Measurements from ENCODE around the gene OR2T35. TPM values are rescaled to one million over a fixed set of nuclear protein-coding genes. Genes with fewer than 3 reads are reported as not detected.
"Not testable (repeated sequence)": the region's sequence is repeated elsewhere in the genome, so short reads cannot be mapped to it uniquely, and the experiment has no call there.

Gene OR2T35
- total RNA-seq (2014; rRNA removed; shearing (Covaris generic)) = not detected in 2 replicates

DNA sequence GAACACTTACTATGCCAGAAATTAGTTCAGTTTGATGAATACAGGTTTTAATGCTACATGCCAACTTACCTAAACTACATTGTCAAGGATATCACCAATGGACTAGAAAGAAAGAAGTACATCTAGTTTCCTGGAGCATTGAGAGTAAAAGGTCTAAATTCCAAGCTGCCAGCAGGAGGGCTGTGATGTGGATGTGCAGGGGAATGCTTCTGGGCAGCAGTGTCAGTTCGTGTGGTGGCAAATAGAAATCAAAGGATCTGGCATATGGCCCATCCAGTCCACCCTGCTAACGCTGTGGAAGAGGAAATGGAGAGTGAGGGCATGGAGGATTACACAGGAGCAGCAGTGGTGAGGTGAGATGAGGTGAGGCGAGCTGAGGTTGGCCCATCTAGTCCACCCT lies at the start of gene OR2T35:
TSS of gene OR2T35 (minus strand) at position 101 of the 400 bp plus-strand sequence. CDS start 6,020 bp downstream, outside the sequence.
- DNase-seq (ENCODE audit: low spot score) = not testable (repeated sequence)

DNA sequence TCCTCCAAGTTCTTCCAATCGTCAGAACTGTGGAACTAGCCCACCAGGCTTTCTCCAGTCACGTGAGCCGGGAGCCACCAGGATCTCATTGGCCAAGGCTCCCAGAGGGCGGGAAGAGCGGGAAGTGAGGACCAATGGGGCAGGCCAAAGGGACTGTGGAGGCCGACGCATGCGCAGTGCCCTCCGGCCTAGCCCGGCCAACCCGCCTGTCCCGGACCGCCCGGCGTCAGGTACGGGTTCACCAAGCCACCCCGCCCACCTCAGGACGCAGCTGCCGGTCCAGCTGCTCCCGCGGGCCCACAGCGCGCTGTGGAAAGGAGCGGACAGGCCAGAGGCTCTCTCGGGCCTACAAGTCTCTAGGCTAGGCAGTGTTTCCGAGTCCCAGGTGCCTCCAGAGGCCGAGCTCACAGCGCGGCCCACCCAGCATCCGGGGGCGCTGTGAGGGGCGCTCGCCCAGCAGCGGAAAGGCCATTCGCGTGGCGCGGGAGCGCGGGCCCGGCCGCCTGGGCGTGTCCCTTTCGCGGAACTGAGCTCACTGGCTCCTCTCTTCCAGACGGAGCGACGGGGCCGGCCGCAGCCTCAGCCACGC lies 46.6 kb upstream of the OR2T35 start:
- no peak for DNase-seq (ENCODE audit: low spot score)

- DNase-seq (ENCODE audit: low spot score) = no peak
Measured at GRCh38 chr1:248688527-248689298, 43.6 kb upstream of the OR2T35 start.

DNA sequence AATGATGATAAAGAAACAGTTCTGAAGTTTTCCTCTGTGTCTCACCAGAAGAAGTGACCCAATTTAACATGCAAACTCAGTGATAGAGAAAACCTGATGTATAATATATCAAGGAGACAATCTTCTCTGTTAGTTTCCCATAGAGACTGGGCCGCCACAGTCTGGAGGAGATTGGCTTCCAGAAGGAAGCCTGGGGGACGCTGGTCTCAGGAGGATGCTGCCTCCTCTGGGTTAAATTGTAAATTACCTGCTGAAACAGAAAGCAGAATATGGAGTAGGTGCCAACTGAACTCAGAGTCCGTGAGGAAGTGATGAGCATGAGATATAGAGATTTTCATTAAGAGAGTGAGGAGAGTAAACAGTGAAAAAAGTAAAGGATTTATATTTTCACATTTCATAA lies 41.7 kb upstream of the OR2T35 start:
- DNase-seq (ENCODE audit: low spot score) = peak; percentile 36

- DNase-seq (ENCODE audit: low spot score) = no peak
Measured at GRCh38 chr1:248681651-248682050, 36.6 kb upstream of the OR2T35 start.

DNA sequence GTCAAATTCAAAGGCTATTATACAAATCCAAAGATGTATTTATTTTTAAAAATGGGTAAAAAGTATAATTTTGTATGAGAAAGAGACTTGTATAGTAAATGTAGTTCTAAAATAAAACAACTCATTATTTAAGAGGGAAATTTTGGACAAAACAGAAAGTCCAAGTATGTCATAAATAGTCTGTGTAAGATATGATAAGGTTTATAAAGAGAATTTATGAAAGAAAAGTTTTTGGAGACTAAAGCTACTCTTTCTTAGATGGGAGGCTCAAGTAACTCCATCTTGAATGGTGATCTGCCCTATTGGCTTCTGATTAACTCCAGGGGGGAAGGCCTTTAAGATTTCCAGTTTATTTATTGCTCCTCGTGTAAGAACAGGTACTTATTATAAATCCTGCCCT lies 24.9 kb upstream of the OR2T35 start:
- no peak for DNase-seq (ENCODE audit: low spot score)

DNA sequence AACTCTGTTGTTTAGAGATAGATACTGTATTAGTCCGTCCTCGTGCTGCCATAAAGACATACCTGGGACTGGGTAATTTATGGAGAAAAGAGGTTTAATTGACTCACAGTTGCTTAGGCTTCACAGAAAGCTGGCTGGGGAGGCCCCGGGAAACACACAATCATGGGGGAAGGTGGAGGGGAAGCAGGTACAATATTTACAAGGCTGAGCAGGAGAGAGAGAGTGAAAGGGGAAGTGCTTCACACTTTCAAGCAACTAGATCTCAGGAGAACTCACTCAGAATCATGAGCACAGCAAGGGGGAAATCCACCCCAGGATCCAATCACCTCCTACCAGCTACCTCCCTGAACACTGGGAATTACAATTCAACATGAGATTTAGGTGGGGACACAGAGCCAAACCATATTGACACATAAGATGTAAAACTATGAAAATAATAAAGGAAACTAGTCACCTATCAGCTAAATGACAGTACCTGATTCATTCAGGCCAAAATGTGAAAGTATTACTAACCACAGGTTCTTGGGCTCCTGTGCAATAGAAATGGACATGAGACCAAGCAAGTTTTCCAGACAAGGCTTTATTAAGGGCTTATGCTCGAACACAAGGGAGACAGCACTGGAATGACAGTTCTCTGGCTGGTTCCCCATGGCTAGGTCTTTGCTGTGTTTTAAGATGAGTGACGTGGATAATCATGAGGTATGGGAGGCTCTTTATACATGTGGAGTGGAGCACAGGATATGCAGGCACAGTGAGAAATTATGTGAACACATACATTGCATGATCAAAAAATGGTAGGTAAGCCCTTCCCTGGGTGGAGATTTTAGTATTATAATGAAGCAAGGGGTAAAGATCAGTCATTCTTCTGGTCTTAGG lies 18.6 kb upstream of the OR2T35 start:
- DNase-seq (ENCODE audit: low spot score) = not testable (repeated sequence)

DNA sequence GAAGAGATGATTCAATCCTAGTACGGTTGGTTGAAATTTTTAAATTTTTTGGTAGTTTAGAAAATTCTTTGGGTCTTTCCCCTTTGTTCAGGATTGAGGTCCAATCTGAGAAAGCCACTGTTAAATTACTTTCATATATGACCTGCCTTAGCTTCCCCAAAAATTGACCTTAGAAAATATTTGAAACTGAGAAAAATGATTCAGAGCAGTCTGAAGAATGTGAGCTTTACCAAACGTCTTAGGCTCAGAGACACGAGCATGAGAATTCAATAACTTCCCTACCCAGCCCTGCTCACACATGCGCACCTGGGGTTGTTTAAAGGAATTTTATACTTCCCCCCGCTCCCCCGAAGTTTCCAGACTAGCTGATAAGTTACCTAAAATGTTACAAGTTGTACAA lies 11.7 kb upstream of the OR2T35 start:
- not testable (repeated sequence) for DNase-seq (ENCODE audit: low spot score)

DNA sequence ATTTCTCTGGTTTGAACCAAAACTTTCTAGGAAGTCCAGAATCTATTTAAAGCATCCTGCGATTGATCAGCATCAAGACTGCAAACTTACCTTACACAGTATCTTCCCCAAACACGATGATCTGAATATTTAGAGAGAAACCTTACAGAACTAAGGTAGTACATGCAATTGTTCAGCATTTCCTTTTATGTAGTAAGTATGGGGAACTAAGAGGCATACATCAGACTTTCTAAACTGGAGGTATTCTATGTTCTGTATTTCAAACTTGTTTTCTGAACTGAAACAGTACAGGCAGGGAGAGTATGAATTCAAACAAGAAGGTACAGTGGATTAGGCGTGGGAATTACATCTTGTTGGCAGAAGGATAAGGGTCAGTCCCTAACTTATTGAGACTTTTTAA lies 10.3 kb upstream of the OR2T35 start, which contains the start of gene OR2T27:
TSS of gene OR2T27 (minus strand) at position 175 of the 400 bp plus-strand sequence. CDS start 4,644 bp downstream, outside the sequence.
- DNase-seq (ENCODE audit: low spot score) = not testable (repeated sequence)

- DNase-seq (ENCODE audit: low spot score) = not testable (repeated sequence)
Measured at GRCh38 chr1:248648770-248649536, 3.9 kb upstream of the OR2T35 start.

DNA sequence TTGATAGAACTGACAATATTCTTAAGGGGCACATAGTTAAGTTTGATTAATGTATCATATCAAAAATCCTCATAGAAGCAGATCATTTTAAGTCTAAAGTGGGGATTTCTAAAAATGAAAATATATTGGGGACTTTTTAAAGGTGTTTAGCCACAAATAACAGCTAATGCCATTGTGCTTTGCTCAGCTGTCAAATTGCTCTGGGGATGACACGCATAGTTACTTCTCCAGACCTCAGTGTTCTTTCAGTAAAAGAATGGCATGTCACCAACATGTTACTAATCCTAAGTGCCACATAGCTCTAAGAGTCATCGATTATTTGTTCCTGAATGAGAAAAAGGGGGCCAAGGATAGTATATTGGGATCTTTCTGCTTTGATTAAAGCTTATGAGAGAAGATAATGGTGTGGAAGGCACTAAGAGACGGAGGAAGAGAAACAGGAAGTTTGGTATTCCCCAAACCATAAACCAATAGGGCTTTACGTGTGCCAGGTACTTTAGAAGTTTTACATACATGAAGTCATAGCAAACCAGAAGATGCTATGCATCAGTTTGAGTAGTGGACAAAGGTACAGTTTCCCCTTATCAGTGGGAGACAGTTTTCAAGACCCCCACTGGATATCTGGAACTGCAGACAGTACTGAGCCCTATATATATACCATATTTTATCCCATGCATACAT lies 2.0 kb downstream of the OR2T35 start:
- not testable (repeated sequence) for DNase-seq (ENCODE audit: low spot score)

DNA sequence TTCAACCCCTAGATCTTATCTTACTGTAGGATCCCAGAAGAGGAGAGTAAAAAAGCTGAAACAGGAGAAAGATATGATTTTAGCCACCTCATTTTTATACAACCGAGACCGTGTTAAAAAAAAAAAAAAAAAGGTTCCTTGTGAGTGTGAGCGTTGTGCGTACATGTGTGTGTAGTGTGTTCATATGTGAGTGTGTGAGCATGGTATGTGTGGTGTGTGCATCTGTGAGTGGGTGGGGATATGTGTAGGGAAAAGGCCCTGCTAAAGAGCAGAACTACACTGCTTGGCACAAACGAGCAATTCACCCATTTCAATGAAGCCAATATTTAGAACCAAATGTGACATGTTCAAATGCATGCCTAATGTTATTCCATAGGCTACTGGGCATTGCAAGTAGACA lies 3.5 kb downstream of the OR2T35 start:
- not testable (repeated sequence) for DNase-seq (ENCODE audit: low spot score)

DNA sequence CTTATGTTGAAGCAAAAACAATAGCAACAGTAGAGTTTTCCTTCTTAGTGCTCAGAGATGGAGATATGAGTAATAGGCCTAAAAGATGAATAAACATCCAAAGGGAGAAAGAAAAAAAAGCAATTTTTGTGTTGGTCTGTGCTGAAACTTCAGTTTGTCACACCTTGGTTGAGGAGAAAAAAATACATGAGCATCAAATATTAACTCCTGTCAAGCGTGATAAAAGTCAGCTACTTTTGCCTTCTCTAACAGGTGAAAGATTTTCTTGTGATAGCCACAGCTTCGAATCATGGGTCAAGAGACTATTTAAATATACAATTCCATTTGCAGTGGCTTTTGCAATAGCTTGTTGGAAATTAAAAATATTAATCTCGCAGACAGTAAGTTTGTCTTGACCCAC lies 4.2 kb downstream of the OR2T35 start:
- not testable (repeated sequence) for DNase-seq (ENCODE audit: low spot score)

- not testable (repeated sequence) for DNase-seq (ENCODE audit: low spot score)
Measured at GRCh38 chr1:248639652-248640051, 5.4 kb downstream of the OR2T35 start.

DNA sequence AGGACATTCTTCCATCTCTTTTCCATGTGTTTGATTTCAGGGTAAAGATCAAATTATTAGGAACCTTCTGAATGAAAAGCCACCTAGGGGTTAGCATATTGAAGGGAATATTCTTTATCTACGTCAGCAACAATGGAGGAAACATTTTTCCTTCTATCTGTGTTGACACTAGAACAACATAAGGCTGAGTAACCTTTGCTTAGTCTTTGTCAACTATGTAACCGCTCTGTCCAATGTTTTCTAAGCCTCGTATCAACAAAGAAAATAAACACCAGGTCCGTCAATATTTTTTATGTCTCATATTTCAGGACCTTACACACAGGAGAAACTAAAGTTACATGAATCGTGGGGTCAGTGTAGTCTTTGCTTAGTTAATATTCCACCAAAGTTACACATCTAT lies 8.5 kb downstream of the OR2T35 start:
- not testable (repeated sequence) for DNase-seq (ENCODE audit: low spot score)

DNA sequence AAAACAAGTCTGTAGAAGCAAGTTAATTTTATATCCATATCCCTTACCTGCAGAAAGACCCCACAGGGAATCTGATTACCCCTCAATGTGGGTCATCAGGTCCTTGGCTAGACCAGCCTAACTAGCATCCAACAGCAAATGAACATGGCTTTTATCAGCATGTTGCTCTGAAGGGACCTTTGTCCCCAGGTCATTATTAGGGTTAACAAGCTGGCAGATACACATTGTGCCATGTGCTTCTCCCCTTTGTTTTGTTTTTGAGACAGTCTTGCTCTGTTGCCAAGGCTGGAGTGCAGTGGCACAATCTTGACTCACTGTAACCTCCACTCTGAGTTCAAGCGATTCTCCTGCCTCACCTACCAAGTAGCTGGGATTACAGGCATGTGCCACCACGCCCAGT lies 10.1 kb downstream of the OR2T35 start, which contains the start of gene OR2T11:
TSS of gene OR2T11 (minus strand) at position 101 of the 400 bp plus-strand sequence. CDS start 7,963 bp downstream, outside the sequence.
- not testable (repeated sequence) for DNase-seq (ENCODE audit: low spot score)

- no peak for DNase-seq (ENCODE audit: low spot score)
Measured at GRCh38 chr1:248631354-248632008, 13.6 kb downstream of the OR2T35 start.

DNA sequence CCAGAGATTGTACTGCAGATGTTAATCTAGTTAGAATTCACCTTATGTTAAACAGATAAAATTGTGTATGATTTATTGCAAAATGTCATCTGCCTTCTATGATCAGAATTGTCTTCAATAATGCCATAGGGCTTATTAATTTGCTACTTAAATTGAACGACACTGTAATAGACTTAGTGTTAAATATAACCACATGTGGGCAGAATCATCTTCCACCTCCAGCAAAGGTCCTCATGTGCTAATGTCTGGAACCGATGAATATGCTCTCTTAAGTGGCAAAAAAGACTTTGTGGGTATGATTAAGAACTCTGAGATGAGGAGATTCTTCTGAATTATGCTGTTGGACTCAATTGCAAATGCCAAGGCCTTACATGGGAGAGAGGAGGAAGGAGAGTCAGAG lies 14.5 kb downstream of the OR2T35 start:
- DNase-seq (ENCODE audit: low spot score) = no peak

GRCh38 chr1:248627971-248628844 lies 16.9 kb downstream of the OR2T35 start:
- DNase-seq (ENCODE audit: low spot score) = no peak

Data from HT-29 (cell line).